ENCODE measurements around the gene ATP8A2.

The ATP8A2 gene

GRCh38 chr13:26016189-26016588 is 644.4 kb downstream of the ATP8A2 start:
- no peaks in the 10 kb centered on the region for H3K36me3 ChIP-seq (ENCODE audit: control insufficient read depth, insufficient read depth, low read length)
- no peaks in the 10 kb centered on the region for H3K27me3 ChIP-seq (ENCODE audit: control insufficient read depth, insufficient read depth, low read length)
- no peak for TF ChIP-seq CTCF (IDR thresholded peaks at IDR 0.05)
- H3K27ac ChIP-seq, result no peak overlapping the region
- no peak overlapping the region for H3K4me3 ChIP-seq (ENCODE audit: low read depth, low read length)
- H3K4me2 ChIP-seq (ENCODE audit: low read length), result no peak overlapping the region
- no peaks in the 10 kb centered on the region for H3K79me2 ChIP-seq
- no peaks in the 10 kb centered on the region for H3K9me3 ChIP-seq (ENCODE audit: control insufficient read depth, low read length)
- no peaks in the 10 kb centered on the region for H3K4me1 ChIP-seq
- no peak overlapping the region for H2AFZ ChIP-seq
- H3K9ac ChIP-seq, result no peak overlapping the region

GRCh38 chr13:26017196-26017921 is 645.6 kb downstream of the ATP8A2 start:
- H2AFZ ChIP-seq, result no peak overlapping the region
- no peak for TF ChIP-seq CTCF (IDR thresholded peaks at IDR 0.05)
- H3K9me3 ChIP-seq (ENCODE audit: control insufficient read depth, low read length), result no peaks in the 10 kb centered on the region
- H3K9ac ChIP-seq, result no peak overlapping the region
- H3K4me1 ChIP-seq, result peaks cover 3% of the 10 kb centered on the region
- H3K79me2 ChIP-seq, result no peaks in the 10 kb centered on the region
- no peak overlapping the region for H3K27ac ChIP-seq
- no peaks in the 10 kb centered on the region for H3K27me3 ChIP-seq (ENCODE audit: control insufficient read depth, insufficient read depth, low read length)
- no peak overlapping the region for H3K4me2 ChIP-seq (ENCODE audit: low read length)
- H3K4me3 ChIP-seq (ENCODE audit: low read depth, low read length), result no peak overlapping the region
- no peaks in the 10 kb centered on the region for H3K36me3 ChIP-seq (ENCODE audit: control insufficient read depth, insufficient read depth, low read length)

DNA sequence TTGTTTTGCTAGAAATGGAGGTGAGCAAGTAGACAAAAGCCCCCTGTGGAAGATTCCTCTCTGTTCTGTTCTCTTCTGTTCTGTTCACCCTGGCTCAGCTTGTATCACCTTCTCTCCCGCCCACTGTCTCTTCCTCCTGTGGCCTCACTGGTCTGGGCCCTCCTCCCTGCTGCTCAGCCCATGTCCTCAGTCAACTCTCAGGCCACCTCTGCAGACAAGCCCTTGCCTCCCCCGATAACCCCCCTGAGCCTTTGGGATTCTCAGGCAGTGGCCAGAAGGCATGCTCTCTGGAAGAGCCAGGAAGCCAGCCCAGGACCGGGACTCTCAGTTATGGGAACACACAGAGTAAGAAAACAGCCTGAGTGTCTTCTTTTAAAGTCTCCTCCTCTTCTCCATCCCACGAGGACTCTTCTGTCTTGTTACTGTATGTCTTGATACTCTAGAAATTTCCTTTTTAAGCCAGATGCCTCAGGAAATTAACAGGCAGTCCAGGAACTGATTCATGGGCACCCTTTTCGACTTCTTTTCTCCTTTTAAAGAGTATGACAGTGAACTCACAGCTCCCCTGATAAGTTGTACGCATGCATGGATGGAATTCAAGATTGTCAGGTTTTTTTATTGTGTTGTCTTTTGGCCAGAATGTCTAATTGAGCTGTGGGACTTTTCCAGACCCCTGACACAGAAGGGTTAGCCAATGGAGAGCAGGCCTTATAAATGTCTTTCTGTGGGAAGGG is 646.3 kb downstream of the ATP8A2 start:
- H3K4me2 ChIP-seq (ENCODE audit: low read length), result no peak overlapping the region
- TF ChIP-seq CTCF (IDR thresholded peaks at IDR 0.05), result no peak
- H3K9ac ChIP-seq, result no peak overlapping the region
- peaks cover 6% of the 10 kb centered on the region for H3K4me1 ChIP-seq
- H2AFZ ChIP-seq, result no peak overlapping the region
- H3K79me2 ChIP-seq, result no peaks in the 10 kb centered on the region
- no peak overlapping the region for H3K4me3 ChIP-seq (ENCODE audit: low read depth, low read length)
- H3K27ac ChIP-seq, result no peak overlapping the region
- H3K27me3 ChIP-seq (ENCODE audit: control insufficient read depth, insufficient read depth, low read length), result no peaks in the 10 kb centered on the region
- H3K9me3 ChIP-seq (ENCODE audit: control insufficient read depth, low read length), result no peaks in the 10 kb centered on the region
- no peaks in the 10 kb centered on the region for H3K36me3 ChIP-seq (ENCODE audit: control insufficient read depth, insufficient read depth, low read length)

- Histone ChIP-seq H3K9ac (no peak overlapping the region), H3K9me3 (ENCODE audit: control insufficient read depth, low read length) (no peaks in the 10 kb centered on the region), H2AFZ (no peak overlapping the region), H3K27ac (no peak overlapping the region), H3K79me2 (no peaks in the 10 kb centered on the region), H3K4me1 (peaks cover 6% of the 10 kb centered on the region), H3K4me3 (ENCODE audit: low read depth, low read length) (no peak overlapping the region), H3K27me3 (ENCODE audit: control insufficient read depth, insufficient read depth, low read length) (no peaks in the 10 kb centered on the region), H3K4me2 (ENCODE audit: low read length) (no peak overlapping the region), H3K36me3 (ENCODE audit: control insufficient read depth, insufficient read depth, low read length) (no peaks in the 10 kb centered on the region)
- no peak for TF ChIP-seq CTCF (IDR thresholded peaks at IDR 0.05)
These were observed 647.5 kb downstream of the ATP8A2 start for GRCh38 chr13:26019251-26019650.

Data from parathyroid adenoma (tissue), 2 donors.